Spinal cord (tissue), 10 donors: ENCODE measurements around the gene SLC25A17. TPM values are rescaled to one million over a fixed set of nuclear protein-coding genes. Genes with fewer than 3 reads are reported as not detected.
"Not testable (repeated sequence)": the region's sequence is repeated elsewhere in the genome, so short reads cannot be mapped to it uniquely, and the experiment has no call there.

ENCODE experiments used
- DNase-seq, 6 donors: peaks; one replicate each; pipeline versions ENCODE4 v3.0.0 to v3.0.0-alpha.2; 2013 to 2015; ENCODE audit warnings: low spot score in 6 of 6, low read depth in 4 of 6
- H3K27ac ChIP-seq: one replicate; pipeline ENCODE4 v1.5.1; 2013; ENCODE audit warnings: low read depth, low read length, control low read depth
- H3K27me3 ChIP-seq: one replicate; pipeline ENCODE4 v1.6.1; 2013; ENCODE audit warnings: low read length; ENCODE audit not compliant: control insufficient read depth, insufficient read depth
- H3K36me3 ChIP-seq: one replicate; pipeline ENCODE4 v1.6.1; 2013; ENCODE audit warnings: low read length; ENCODE audit not compliant: control insufficient read depth, insufficient read depth
- H3K4me1 ChIP-seq: one replicate; pipeline ENCODE4 v1.6.1; 2013; ENCODE audit warnings: low read length; ENCODE audit not compliant: control insufficient read depth, insufficient read depth
- H3K4me3 ChIP-seq: one replicate; pipeline ENCODE4 v1.5.1; 2013; ENCODE audit warnings: low read depth, low read length, control low read depth
- H3K9me3 ChIP-seq: one replicate; pipeline ENCODE4 v1.6.1; 2013; ENCODE audit warnings: low read length; ENCODE audit not compliant: control insufficient read depth, insufficient read depth
- WGBS: methylation state at CpG from one replicate; pipeline ENCODE4 v1.1.5; 2013; ENCODE audit warnings: missing lambda C conversion rate; ENCODE audit not compliant: insufficient coverage; 5-methylcytosine and 5-hydroxymethylcytosine counted together
- polyA plus RNA-seq, 2 donors: library from polyadenylated mRNA; unstranded; fragments of 120-200 nt; gene quantifications; one replicate each; pipeline ENCODE4 v1.2.1, GENCODE V29; 2013; ENCODE audit not compliant: insufficient read length in 2 of 2
- total RNA-seq, 2 donors: library from RNA; depleted of rRNA in 1 of 2; stranded (reverse); fragments of 120-200 nt in 1 of 2; fragments of >200 nt in 1 of 2; gene quantifications; one replicate each; pipeline versions ENCODE4 v1.2.3 to v1.2.4, GENCODE V29; 2013 to 2014
- donor health status: healthy.

The SLC25A17 gene
- total and polyA plus RNA-seq, 4 donors = 27.4 to 43.2 (median 34.6) TPM

DNA sequence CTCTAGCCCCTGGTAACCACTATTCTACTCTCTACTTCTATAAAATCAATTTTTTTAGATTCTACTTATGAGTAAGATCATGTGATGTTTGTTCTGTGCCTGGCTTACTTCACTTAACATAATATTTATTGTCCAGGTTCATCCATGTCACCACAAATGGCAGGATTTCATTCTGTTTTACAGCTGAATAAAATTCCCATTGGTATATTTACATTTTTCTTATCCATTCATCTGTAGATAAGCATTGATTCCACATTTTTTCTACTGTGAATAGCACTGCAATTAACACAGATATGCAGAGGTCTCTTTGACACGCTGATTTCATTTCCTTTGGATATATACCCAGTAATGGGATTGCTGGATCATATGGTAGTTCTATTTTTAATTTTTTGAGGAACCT lies 15.8 kb downstream of the SLC25A17 start:
- Histone ChIP-seq H3K4me3 (no peak overlapping the region), H3K27ac (no peak overlapping the region), H3K9me3 (no peaks in the 10 kb centered on the region), H3K4me1 (no peaks in the 10 kb centered on the region), H3K36me3 (peaks cover 3% of the 10 kb centered on the region), H3K27me3 (no peaks in the 10 kb centered on the region)
- no CpG with 5 or more reads among the region's 1 CpG for WGBS
- no peak for DNase-seq

DNA sequence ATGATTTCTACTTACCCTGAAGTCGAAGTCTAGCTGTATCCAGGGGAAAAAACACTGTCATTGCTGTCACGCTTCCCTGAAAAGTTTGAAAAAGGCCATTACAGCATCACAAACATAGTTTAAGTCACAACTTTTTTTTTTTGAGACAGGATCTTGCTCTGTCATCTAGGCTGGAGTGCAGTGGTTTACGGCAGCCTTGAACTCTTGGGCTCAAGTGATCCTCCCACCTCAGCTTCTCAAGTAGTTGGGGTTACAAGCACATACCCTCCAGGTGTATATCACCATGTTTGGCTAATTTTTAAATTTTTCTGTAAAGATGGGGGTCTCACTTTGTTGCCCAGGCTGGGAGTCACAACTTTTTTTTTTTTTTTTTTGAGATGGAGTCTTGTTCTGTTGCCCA lies 20.1 kb downstream of the SLC25A17 start:
- Histone ChIP-seq H3K4me1 (no peaks in the 10 kb centered on the region), H3K4me3 (no peak overlapping the region), H3K36me3 (peaks cover 4% of the 10 kb centered on the region), H3K27me3 (no peaks in the 10 kb centered on the region), H3K27ac (no peak overlapping the region), H3K9me3 (no peaks in the 10 kb centered on the region)
- 100% methylated on average over 1 of the region's 3 CpGs for WGBS
- DNase-seq = no peak

DNA sequence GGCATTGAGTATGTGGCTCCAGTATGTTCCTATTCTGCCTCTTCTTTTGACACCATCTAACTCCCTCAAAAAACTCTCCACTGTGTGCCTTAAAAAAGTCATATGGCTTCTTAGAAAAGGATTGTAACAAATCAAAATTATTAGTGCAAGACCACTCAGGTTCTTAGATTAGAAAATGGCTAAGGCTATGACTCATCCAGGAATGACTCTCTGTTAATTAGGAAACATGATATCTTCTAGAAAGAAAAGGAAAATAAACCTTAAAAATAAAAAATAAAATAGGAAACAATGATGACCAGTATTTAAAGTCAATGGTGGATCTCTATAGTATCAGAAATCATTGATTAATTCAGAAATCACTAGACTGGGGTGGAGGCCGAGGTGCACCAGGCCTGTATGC lies 21.7 kb downstream of the SLC25A17 start:
- DNase-seq = no peak
- Histone ChIP-seq H3K36me3 (peaks cover 10% of the 10 kb centered on the region), H3K4me1 (no peaks in the 10 kb centered on the region), H3K4me3 (no peak overlapping the region), H3K27ac (no peak overlapping the region), H3K27me3 (no peaks in the 10 kb centered on the region), H3K9me3 (no peaks in the 10 kb centered on the region)
- 67% methylated on average over 1 of the region's 1 CpG for WGBS

DNA sequence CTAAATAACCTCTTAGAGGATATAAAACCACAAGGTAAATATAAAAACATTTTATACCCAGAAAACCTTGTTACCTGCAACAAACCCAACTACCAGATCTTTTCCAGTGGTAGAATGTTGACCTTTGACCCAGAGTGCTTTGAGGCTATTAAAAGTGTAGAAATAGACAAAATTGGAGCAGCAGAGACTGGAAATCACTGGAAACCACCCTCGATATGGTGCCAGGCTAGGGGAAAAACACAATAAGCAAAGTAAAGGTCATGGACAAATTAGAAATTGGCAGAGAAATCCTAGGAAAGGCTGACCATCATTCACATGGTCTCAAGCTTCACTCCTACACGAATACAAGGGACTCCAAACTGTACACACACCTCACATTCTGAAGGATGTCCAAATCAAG lies 26.7 kb downstream of the SLC25A17 start:
- DNase-seq = no peak
- Histone ChIP-seq H3K4me1 (no peaks in the 10 kb centered on the region), H3K27ac (no peak overlapping the region), H3K9me3 (no peaks in the 10 kb centered on the region), H3K27me3 (no peaks in the 10 kb centered on the region), H3K4me3 (no peak overlapping the region), H3K36me3 (peaks cover 14% of the 10 kb centered on the region)
- WGBS = 100% methylated on average over 1 of the region's 2 CpGs

DNA sequence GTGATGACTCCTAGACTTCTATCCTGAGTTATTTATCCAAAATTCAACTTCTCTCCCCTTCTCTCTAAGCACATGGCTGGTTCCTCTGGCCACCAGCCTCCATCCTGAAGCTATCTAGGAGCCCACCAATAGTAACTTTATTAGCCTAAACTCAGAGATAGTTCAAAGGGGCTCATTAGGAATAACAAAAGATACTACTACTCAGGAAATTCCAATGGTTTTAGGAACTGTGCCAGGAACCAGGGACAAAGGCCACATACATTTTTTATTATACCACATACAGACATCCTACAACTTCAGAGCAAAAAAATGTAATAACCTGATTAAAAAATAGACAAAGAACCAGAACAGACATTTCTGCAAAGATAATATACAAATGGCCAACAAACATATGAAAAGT lies 27.9 kb downstream of the SLC25A17 start:
- H3K4me3 ChIP-seq = no peak overlapping the region
- DNase-seq = no peak
- peaks cover 14% of the 10 kb centered on the region for H3K36me3 ChIP-seq
- H3K9me3 ChIP-seq = no peaks in the 10 kb centered on the region
- H3K4me1 ChIP-seq = no peaks in the 10 kb centered on the region
- H3K27me3 ChIP-seq = no peaks in the 10 kb centered on the region
- no peak overlapping the region for H3K27ac ChIP-seq

DNA sequence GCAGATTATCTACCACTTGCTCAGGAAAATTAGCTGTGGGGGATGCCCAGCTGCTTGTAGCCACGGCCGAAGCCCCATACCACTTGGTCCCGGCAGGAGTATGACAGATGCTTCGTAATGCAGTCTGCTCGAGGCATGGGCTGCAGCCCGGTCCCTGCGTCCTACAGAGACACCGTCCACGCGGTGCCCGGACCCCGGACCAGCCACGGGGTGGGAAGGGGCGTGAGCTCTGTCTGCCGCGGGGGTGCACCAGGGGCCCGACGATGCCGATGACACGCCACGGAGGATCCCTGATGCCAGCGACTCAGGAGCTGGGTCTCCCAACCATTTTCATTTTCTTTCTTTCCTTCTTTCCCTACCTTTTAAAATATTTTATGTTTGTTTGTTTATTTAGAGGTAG lies 30.0 kb downstream of the SLC25A17 start:
- 97% methylated on average over 14 of the region's 22 CpGs for WGBS

DNA sequence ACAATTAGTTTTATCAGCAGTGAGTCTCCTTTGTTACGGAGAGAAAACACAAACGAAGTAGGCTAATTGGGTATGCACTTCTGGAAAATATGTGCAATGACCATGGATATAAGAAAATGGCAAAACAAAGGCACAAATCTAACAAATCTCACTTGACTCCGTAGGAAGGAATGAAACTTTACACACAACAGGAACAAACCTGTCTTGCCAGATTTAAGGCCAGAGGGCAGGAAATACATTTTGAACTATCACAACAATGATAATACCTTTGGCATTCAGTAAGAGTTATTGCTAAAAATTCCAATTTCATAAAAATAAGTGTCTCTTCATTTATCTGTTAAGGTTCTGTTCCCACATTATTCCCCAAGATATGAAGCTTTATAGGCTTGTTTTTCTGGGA lies 36.6 kb downstream of the SLC25A17 start:
- Histone ChIP-seq H3K27me3 (no peaks in the 10 kb centered on the region), H3K27ac (no peak overlapping the region), H3K4me3 (no peak overlapping the region), H3K36me3 (peaks cover 16% of the 10 kb centered on the region), H3K4me1 (no peaks in the 10 kb centered on the region), H3K9me3 (no peaks in the 10 kb centered on the region)
- WGBS = no CpG with 5 or more reads among the region's 3 CpGs
- no peak for DNase-seq

More for the DNA sequence above, 30.0 kb downstream of the SLC25A17 start:
- no peak overlapping the region for H3K27ac ChIP-seq
- peaks cover 25% of the 10 kb centered on the region for H3K36me3 ChIP-seq
- H3K4me3 ChIP-seq = no peak overlapping the region
- H3K27me3 ChIP-seq = no peaks in the 10 kb centered on the region
- no peaks in the 10 kb centered on the region for H3K9me3 ChIP-seq
- H3K4me1 ChIP-seq = no peaks in the 10 kb centered on the region
- DNase-seq = no peak

DNA sequence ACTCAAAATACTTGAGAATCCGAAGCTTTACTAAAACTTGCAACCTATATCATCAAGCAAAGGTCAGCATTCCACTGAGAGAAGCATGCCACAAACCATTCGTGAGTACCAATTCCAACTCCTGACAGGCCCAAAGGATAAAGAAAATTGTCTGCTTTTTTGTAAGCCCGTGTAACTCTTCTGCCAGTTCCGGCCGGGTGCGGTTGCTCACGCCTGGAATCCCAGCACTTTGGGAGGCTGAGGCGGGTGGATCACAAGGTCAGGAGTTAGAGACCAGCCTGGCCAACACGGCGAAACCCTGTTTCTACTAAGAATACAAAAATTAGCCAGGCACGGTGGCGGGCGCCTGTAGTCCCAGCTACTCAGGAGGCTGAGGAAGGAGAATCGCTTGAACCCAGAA lies 37.4 kb downstream of the SLC25A17 start:
- not testable (repeated sequence) for H3K4me3 ChIP-seq, H3K4me1 ChIP-seq, DNase-seq, H3K27me3 ChIP-seq, H3K27ac ChIP-seq, H3K9me3 ChIP-seq
- 97% methylated on average over 13 of the region's 14 CpGs for WGBS
- peaks cover 16% of the 10 kb centered on the region for H3K36me3 ChIP-seq

DNA sequence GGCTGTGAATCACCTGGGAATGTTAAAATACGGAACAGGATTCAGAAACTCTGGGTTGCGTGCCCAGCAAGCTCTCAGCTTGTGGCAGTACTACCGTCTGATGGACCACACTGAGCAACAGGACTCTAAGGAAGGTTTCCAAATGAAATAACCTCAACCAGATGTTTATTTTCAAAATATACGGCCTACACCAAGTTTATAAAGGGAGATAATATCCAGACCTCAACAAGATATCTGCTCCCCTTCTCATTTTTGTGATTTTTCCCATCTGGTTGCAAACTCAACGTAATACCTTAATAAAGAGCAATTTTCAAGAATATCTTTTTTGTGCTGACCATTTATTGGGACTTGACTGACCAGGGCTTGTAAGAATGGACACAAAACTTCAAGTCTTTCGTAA lies 49.4 kb downstream of the SLC25A17 start:
- no peaks in the 10 kb centered on the region for H3K9me3 ChIP-seq
- no peak overlapping the region for H3K27ac ChIP-seq
- H3K4me3 ChIP-seq = no peak overlapping the region
- no peaks in the 10 kb centered on the region for H3K27me3 ChIP-seq
- no peak for DNase-seq
- 86% methylated on average over 1 of the region's 6 CpGs for WGBS
- H3K36me3 ChIP-seq = peaks cover 31% of the 10 kb centered on the region
- H3K4me1 ChIP-seq = no peaks in the 10 kb centered on the region

DNA sequence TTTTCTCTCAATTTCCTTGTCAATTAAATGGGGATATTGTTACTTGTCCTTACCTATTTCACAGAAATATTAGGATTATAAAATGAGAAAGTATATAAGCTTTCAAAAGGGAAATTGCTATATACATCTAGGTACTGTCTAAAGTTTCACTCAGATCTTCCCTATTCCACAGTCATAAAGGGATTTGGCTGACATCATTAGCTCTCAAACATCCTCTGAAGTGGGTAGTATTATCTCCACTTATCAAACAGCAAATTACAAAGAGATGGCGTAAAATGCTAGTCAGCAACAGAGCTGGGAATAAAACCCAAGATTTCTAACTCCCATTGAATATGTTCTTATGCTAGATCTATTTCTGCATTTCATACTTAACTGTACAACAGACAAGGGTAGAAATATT lies 50.9 kb downstream of the SLC25A17 start:
- no peaks in the 10 kb centered on the region for H3K4me1 ChIP-seq
- no peaks in the 10 kb centered on the region for H3K27me3 ChIP-seq
- H3K36me3 ChIP-seq = peaks cover 23% of the 10 kb centered on the region
- H3K4me3 ChIP-seq = no peak overlapping the region
- DNase-seq = peak in 1 of 6 donors; percentile 79
- no peaks in the 10 kb centered on the region for H3K9me3 ChIP-seq
- H3K27ac ChIP-seq = no peak overlapping the region
- no CpG with 5 or more reads among the region's 1 CpG for WGBS
